ENCODE measurements around the gene PBX3.

DNA sequence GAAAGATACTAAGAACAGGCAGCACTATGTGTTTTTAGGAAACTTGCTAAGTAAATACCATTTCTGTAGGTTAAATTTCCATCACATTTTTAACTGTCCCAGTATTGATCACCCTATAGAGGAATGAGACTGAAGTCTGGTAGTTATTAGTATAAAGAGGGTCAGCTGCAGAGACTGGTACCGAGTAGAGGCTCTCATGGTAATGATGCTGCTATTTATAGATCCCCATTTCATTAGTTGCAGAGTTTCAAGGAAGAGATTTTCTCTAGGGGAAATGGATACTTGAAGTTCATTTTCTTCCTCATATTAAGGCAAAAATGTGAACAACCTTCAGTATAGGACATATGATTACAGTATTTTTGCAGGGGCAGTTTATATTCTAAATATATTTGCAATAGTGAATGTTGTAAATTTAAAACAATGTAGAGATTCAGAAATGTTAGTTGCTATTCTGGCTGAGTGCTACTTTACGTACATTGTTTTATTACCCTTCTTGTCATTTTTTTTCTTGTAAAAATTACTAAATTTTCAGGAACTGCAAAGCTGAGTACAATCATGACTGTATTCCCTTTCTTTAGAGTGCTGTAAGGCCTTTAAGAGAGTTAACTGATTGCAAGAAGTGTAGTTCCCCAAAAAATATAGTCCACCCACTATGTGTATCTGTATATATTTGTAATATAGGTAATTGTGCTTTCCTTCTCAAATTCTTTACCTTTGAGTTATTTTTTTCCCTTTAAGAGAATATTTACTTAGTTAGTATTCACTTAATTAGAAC is 14.7 kb downstream of the PBX3 start:
- TF ChIP-seq, protein P1, sequence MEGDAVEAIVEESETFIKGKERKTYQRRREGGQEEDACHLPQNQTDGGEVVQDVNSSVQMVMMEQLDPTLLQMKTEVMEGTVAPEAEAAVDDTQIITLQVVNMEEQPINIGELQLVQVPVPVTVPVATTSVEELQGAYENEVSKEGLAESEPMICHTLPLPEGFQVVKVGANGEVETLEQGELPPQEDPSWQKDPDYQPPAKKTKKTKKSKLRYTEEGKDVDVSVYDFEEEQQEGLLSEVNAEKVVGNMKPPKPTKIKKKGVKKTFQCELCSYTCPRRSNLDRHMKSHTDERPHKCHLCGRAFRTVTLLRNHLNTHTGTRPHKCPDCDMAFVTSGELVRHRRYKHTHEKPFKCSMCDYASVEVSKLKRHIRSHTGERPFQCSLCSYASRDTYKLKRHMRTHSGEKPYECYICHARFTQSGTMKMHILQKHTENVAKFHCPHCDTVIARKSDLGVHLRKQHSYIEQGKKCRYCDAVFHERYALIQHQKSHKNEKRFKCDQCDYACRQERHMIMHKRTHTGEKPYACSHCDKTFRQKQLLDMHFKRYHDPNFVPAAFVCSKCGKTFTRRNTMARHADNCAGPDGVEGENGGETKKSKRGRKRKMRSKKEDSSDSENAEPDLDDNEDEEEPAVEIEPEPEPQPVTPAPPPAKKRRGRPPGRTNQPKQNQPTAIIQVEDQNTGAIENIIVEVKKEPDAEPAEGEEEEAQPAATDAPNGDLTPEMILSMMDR (IDR thresholded peaks at IDR 0.05), result no peak
- no peak for TF ChIP-seq POLR2A (IDR thresholded peaks at IDR 0.05)
